ENCODE measurements around the gene GUK1. TPM values are rescaled to one million over a fixed set of nuclear protein-coding genes. Genes with fewer than 3 reads are reported as not detected.

The GUK1 gene
- total and polyA plus RNA-seq, 2 of the 8 experiments (the other 6 are each of a cell fraction or from before 2014, with no cell fraction given) = 68.5 to 183 TPM

DNA sequence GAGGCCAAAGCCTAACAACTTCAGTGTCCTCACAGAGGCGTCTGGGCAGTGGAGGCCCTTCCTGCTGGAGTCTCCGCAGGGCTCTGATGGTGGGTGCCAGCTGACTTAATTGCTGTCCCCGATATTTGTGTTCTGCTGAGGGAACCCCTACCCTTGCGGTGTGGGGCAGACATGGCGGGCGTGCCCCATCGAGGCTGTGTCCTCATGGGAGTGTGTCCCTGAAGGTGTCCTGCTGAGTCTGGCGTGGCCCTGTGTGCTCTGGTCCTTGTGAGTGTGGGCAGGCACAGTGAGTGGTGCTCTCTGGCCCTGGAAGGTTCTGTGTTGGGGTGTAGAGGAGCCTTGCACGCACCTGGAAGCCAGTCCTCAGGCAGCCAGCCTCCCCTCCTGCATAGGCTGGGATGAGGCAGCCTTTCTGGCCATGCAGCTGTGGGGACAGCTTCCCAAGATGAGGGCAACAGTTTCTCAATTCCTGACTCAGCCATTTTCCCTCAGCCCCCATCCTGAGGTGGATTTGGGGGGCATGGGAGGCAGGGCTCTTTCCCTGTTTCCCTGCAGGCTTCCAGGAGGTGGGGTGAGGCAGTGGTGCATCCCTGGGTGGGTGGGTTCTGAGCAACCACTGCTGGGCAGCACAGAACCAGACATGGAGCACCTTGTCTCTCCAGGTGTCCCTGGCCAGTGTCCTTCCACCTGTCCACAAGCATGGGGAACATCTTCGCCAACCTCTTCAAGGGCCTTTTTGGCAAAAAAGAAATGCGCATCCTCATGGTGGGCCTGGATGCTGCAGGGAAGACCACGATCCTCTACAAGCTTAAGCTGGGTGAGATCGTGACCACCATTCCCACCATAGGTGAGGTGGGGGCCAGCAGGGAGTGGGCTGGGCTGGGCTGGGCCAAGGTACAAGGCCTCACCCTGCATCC lies 43.4 kb upstream of the GUK1 start:
- Histone ChIP-seq H3K18ac (ENCODE audit: extremely low read depth, low read length) (no peak overlapping the region), H2AK5ac (ENCODE audit: low read depth, low read length) (no peak overlapping the region), H2BK12ac (ENCODE audit: low read depth, low read length) (no peak overlapping the region), H2BK20ac (ENCODE audit: low read length) (no peak overlapping the region), H2BK120ac (replicated peaks; ENCODE audit: low read depth, low read length) (no peak overlapping the region), H3K14ac (ENCODE audit: insufficient read length) (no peak overlapping the region), H3K9ac (replicated peaks in 1 of 4; ENCODE audit: extremely low read depth in 1 of 4, low read depth in 3 of 4, low read length in 3 of 4) (no peak overlapping the region), H3K23me2 (ENCODE audit: low read depth, low read length) (no peaks in the 10 kb centered on the region), H2BK15ac (ENCODE audit: low read length) (no peak overlapping the region), H2BK5ac (ENCODE audit: low read depth, low read length) (no peak overlapping the region), H3K56ac (replicated peaks; ENCODE audit: insufficient read length, low read depth, low read length) (no peak overlapping the region), H3K79me2 (ENCODE audit: control insufficient read depth in 1 of 2, insufficient read depth in 2 of 2, low read length in 2 of 2) (peaks cover 23 to 55% of the 10 kb centered on the region in 2 experiments), H4K91ac (replicated peaks; ENCODE audit: insufficient read length, low read length) (no peak overlapping the region), H3K4me1 (replicated peaks in 1 of 4; ENCODE audit: control insufficient read depth in 3 of 4, insufficient read depth in 4 of 4, low read length in 3 of 4) (no peaks in the 10 kb centered on the region), H4K5ac (ENCODE audit: insufficient read length, low read depth, low read length) (no peak overlapping the region), H3K4me2 (ENCODE audit: insufficient read depth in 1 of 2, low read depth in 2 of 2, low read length in 2 of 2) (no peak overlapping the region), H4K20me1 (replicated peaks in 1 of 2; ENCODE audit: control insufficient read depth in 1 of 2, insufficient read depth in 2 of 2, low read length in 2 of 2) (peaks cover 30 to 62% of the 10 kb centered on the region in 2 experiments), H4K8ac (ENCODE audit: extremely low read depth, insufficient read depth, low read length) (peak overlapping the region; percentile 28; the same call in 1 of the 2 replicates), H3K23ac (ENCODE audit: insufficient read length) (no peak overlapping the region), H3K27ac (ENCODE audit: low read depth, low read length) (no peak overlapping the region), H3K79me1 (ENCODE audit: low read depth, low read length) (peaks cover 40% of the 10 kb centered on the region), H3K4ac (replicated peaks; ENCODE audit: insufficient read length, low read depth, low read length) (no peak overlapping the region), H3K4me3 (ENCODE audit: extremely low read depth in 1 of 4, insufficient read depth in 2 of 4, low read depth in 3 of 4, low read length in 4 of 4) (no peak overlapping the region), H2AFZ (ENCODE audit: low read length) (no peak overlapping the region), H3K9me3 (ENCODE audit: insufficient read depth in 2 of 2, low read depth in 1 of 2, low read length in 1 of 2) (peaks cover 3 to 5% of the 10 kb centered on the region in 2 experiments; a peak in 3 of 4 replicates), H3K36me3 (ENCODE audit: control insufficient read depth in 2 of 4, insufficient read depth in 4 of 4, low read length in 3 of 4) (peaks cover 13 to 38% (median 19%) of the 10 kb centered on the region in 4 experiments; a peak in 7 of 8 replicates), H3K27me3 (replicated peaks in 1 of 4; ENCODE audit: control insufficient read depth in 3 of 4, extremely low read depth in 1 of 4, insufficient read depth in 3 of 4, low read length in 3 of 4) (no peaks in the 10 kb centered on the region)
- DNase-seq (ENCODE audit: low read depth in 1 of 2, low spot score in 2 of 2) = no peak
- no peak for FAIRE-seq
- 87% methylated on average over 10 of the region's 13 CpGs; no CpG with 5 or more reads in 1 of the 2 experiments for WGBS, 2 experiments (ENCODE audit: extremely low coverage in 1 of 2, insufficient coverage in 1 of 2, insufficient read length in 1 of 2, insufficient replicate concordance in 2 of 2, low coverage in 1 of 2, low lambda C conversion rate in 2 of 2, missing lambda C conversion rate in 1 of 2)
- CTCF ChIA-PET (ENCODE audit: partially characterized antibody) = interaction anchor here (0.8 to 1.3 kb wide), 3 partner anchors 34 to 98 kb away, joined by 3 to 4 read pairs (median 4); no protein-coding TSS in a partner anchor
- POLR2A ChIA-PET (ENCODE audit: partially characterized antibody) = interaction anchor here (0.6 to 5.6 kb wide), 6 partner anchors 7 to 1136 kb away, joined by 3 to 53 read pairs (median 4); partner anchors contain the start of genes ARF1 and GJC2
- TF ChIP-seq SIRT6 (IDR thresholded peaks at IDR 0.05; ENCODE audit: low read length) (no peak), RFX5 (IDR thresholded peaks at IDR 0.05; ENCODE audit: borderline replicate concordance, low read depth, low read length) (no peak), TAF7 (optimal IDR thresholded peaks at IDR 0.05; ENCODE audit: borderline replicate concordance, low read depth, low read length) (no peak), KDM5A (IDR thresholded peaks at IDR 0.05; ENCODE audit: low read length) (no peak), BRCA1 (IDR thresholded peaks at IDR 0.05; ENCODE audit: low read depth, low read length) (no peak), CHD2 (IDR thresholded peaks at IDR 0.05; ENCODE audit: low read length) (no peak), SP4 (IDR thresholded peaks at IDR 0.05; ENCODE audit: low read length) (no peak), EGR1 (IDR thresholded peaks at IDR 0.05; ENCODE audit: borderline replicate concordance, low read depth, low read length) (no peak), KDM1A (IDR thresholded peaks at IDR 0.05; ENCODE audit: borderline replicate concordance, low read length) (no peak), TAF1 (IDR thresholded peaks at IDR 0.05; ENCODE audit: low read depth, low read length) (no peak), RXRA (IDR thresholded peaks at IDR 0.05; ENCODE audit: insufficient read depth, low read depth, low read length) (no peak), TEAD4 (IDR thresholded peaks at IDR 0.05; ENCODE audit: low read depth, low read length) (no peak), CTBP2 (IDR thresholded peaks at IDR 0.05; ENCODE audit: borderline replicate concordance, insufficient read depth, insufficient read length, low read length) (no peak)
